Keratinocyte (primary cell): ENCODE measurements around the gene TGFBRAP1. TPM values are rescaled to one million over a fixed set of nuclear protein-coding genes. Genes with fewer than 3 reads are reported as not detected.

Experiments used
- DNase-seq: peaks from one replicate; pipeline ENCODE4 v3.0.0-alpha.2; 2011; ENCODE audit warnings: low read depth, missing footprints, low spot score
- FAIRE-seq: peaks from 2 replicates; lab custom pipeline; 2011; peaks lifted over from hg19 to GRCh38; lab: Jason Lieb, UNC
- H2AFZ ChIP-seq: 2 replicates; pipeline ENCODE4 v1.6.0; 2012; ENCODE audit warnings: low read length, control low read depth, inconsistent platforms; ENCODE audit not compliant: control insufficient read depth
- H3K27ac ChIP-seq: 2 replicates; pipeline ENCODE4 v1.5.1; 2011; ENCODE audit warnings: low read length; ENCODE audit not compliant: control insufficient read depth, insufficient read depth
- H3K27me3 ChIP-seq: 3 replicates; pipeline ENCODE4 v1.6.0; 2011; ENCODE audit warnings: low read length; ENCODE audit not compliant: control insufficient read depth, insufficient read depth; ENCODE audit errors: extremely low read depth
- H3K36me3 ChIP-seq, 2 experiments: 2 replicates in 1 of 2; 3 replicates in 1 of 2; pipeline ENCODE4 v1.5.1; 2011; ENCODE audit warnings: low read length in 2 of 2, mild to moderate bottlenecking in 1 of 2; ENCODE audit not compliant: control insufficient read depth in 2 of 2, insufficient read depth in 2 of 2; ENCODE audit errors: extremely low read depth in 1 of 2
- H3K4me1 ChIP-seq: 3 replicates; pipeline ENCODE4 v1.5.1; 2011; ENCODE audit warnings: low read length; ENCODE audit not compliant: control insufficient read depth, insufficient read depth; ENCODE audit errors: extremely low read depth
- H3K4me2 ChIP-seq: 3 replicates; pipeline ENCODE4 v1.6.0; 2011; ENCODE audit warnings: low read depth, low read length; ENCODE audit not compliant: control insufficient read depth, insufficient read depth; ENCODE audit errors: extremely low read depth
- H3K4me3 ChIP-seq, 3 experiments: fragments of 200-600 bp in 1 of 3; sonication (generic) in 1 of 3; 2 replicates in 2 of 3; 3 replicates in 1 of 3; pipeline ENCODE4 v1.5.1; 2011 to 2016; ENCODE audit warnings: low read length in 3 of 3, mild to moderate bottlenecking in 3 of 3, control low read depth in 2 of 3, inconsistent platforms in 1 of 3, low read depth in 1 of 3, mixed read lengths in 1 of 3, mixed run types in 1 of 3, moderate library complexity in 1 of 3; ENCODE audit not compliant: control insufficient read depth in 2 of 3, insufficient read depth in 2 of 3; ENCODE audit errors: extremely low read depth in 1 of 3
- H3K79me2 ChIP-seq: 2 replicates; pipeline ENCODE4 v1.6.0; 2012; ENCODE audit warnings: low read length; ENCODE audit not compliant: control insufficient read depth, insufficient read depth
- H3K9ac ChIP-seq: 3 replicates; pipeline ENCODE4 v1.6.0; 2011; ENCODE audit warnings: low read length; ENCODE audit not compliant: control insufficient read depth, insufficient read depth; ENCODE audit errors: extremely low read depth
- H3K9me1 ChIP-seq: 3 replicates; pipeline ENCODE4 v1.6.0; 2011; ENCODE audit warnings: low read length; ENCODE audit not compliant: control insufficient read depth, insufficient read depth; ENCODE audit errors: extremely low read depth
- H3K9me3 ChIP-seq: 2 replicates; pipeline ENCODE4 v1.5.1; 2012; ENCODE audit warnings: low read depth, low read length; ENCODE audit not compliant: control insufficient read depth
- H4K20me1 ChIP-seq: 3 replicates; pipeline ENCODE4 v1.6.0; 2011; ENCODE audit warnings: low read length; ENCODE audit not compliant: control insufficient read depth, insufficient read depth; ENCODE audit errors: extremely low read depth
- EZH2 ChIP-seq: IDR thresholded peaks from one replicate; pipeline ENCODE4 v1.6.1; 2012; ENCODE audit warnings: inconsistent platforms, mild to moderate bottlenecking, low read length, moderate library complexity
- dilution Hi-C: fragments of 300-500 bp; cut with MboI; formaldehyde crosslinking; loops from one replicate; pipeline ENCODE4 v1.7.0; 2020; ENCODE audit warnings: low sequenced_read_pairs; ENCODE audit not compliant: extremely low pct_ligation_motif_present
- polyA plus RNA-seq, 5 experiments: library from polyadenylated mRNA; depleted of rRNA in 3 of 5; stranded (reverse) in 3 of 5; stranded (forward) in 1 of 5; unstranded in 1 of 5; fragments of >200 nt; gene quantifications; 1 replicate in 1 of 5; 2 replicates in 3 of 5; 3 replicates in 1 of 5; pipeline versions ENCODE4 v1.2.1 to v1.2.3, GENCODE V29; 2011 to 2012; ENCODE audit warnings: missing spikeins in 2 of 5, low read depth in 1 of 5, low replicate concordance in 1 of 5
- TF ChIP-seq, protein P1 (sequence below), 3 experiments: IDR thresholded peaks in 1 of 3; conservative IDR thresholded peaks in 1 of 3; optimal IDR thresholded peaks in 1 of 3; 2 replicates in 2 of 3; 3 replicates in 1 of 3; pipeline versions ENCODE3 to v1.5.1; 2011; ENCODE audit warnings: low read length in 3 of 3, mild to moderate bottlenecking in 3 of 3, moderate library complexity in 2 of 3, control low read depth in 1 of 3, inconsistent platforms in 1 of 3; ENCODE audit not compliant: insufficient read depth in 2 of 3; ENCODE audit errors: extremely low read depth in 1 of 3

TGFBRAP1 gene
- polyA plus RNA-seq, 1 donor (not counting 4 experiments of a cell fraction or from before 2014, with no cell fraction given), result 9.3 TPM

DNA sequence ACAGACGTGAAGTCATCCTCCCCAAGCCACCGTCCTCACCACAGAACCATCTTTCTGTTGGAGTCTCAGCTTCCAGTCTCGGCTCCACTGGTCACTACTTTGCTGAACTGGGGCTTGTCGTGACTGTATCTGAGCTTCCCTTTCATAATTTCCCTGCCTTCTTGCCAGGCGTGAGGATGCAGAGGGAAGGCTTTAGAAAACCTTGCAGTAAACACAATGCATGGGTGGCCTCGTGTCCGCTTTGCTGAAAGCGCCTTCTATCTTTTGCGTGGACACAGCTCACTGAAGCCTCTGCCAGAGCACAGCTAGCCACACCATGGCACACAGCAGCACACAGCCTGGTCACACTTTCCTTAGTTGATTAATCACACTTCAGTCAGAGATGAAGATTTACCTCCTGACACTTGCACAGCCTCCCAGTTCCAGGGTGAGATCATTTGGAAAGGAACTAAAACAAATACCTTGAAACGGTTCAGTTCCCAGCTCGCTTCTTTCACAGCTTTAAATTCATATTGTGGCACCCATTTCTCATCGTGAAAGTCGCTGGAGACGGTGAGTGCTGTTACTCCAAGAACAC lies 90.8 kb downstream of the TGFBRAP1 start:
- Histone ChIP-seq H3K79me2 (no peaks in the 10 kb centered on the region), H3K36me3 (no peaks in the 10 kb centered on the region), H3K4me3 (no peak overlapping the region), H3K27ac (no peak overlapping the region), H3K4me2 (no peak overlapping the region), H4K20me1 (no peaks in the 10 kb centered on the region), H3K9ac (no peak overlapping the region), H2AFZ (no peak overlapping the region), H3K4me1 (peaks cover 8% of the 10 kb centered on the region), H3K9me3 (no peaks in the 10 kb centered on the region), H3K9me1 (no peaks in the 10 kb centered on the region), H3K27me3 (peaks cover 6% of the 10 kb centered on the region)
- no peak for FAIRE-seq
- no peak for DNase-seq
- dilution Hi-C loops, result no loop called here
- TF ChIP-seq, protein P1, sequence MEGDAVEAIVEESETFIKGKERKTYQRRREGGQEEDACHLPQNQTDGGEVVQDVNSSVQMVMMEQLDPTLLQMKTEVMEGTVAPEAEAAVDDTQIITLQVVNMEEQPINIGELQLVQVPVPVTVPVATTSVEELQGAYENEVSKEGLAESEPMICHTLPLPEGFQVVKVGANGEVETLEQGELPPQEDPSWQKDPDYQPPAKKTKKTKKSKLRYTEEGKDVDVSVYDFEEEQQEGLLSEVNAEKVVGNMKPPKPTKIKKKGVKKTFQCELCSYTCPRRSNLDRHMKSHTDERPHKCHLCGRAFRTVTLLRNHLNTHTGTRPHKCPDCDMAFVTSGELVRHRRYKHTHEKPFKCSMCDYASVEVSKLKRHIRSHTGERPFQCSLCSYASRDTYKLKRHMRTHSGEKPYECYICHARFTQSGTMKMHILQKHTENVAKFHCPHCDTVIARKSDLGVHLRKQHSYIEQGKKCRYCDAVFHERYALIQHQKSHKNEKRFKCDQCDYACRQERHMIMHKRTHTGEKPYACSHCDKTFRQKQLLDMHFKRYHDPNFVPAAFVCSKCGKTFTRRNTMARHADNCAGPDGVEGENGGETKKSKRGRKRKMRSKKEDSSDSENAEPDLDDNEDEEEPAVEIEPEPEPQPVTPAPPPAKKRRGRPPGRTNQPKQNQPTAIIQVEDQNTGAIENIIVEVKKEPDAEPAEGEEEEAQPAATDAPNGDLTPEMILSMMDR (optimal IDR thresholded peaks at IDR 0.05 in 1 of 3, IDR thresholded peaks at IDR 0.05 in 1 of 3, conservative IDR thresholded peaks at IDR 0.05 in 1 of 3; ENCODE audit: extremely low read depth in 1 of 3, insufficient read depth in 2 of 3, low read length in 3 of 3), result no peak
- no peak for TF ChIP-seq EZH2

DNA sequence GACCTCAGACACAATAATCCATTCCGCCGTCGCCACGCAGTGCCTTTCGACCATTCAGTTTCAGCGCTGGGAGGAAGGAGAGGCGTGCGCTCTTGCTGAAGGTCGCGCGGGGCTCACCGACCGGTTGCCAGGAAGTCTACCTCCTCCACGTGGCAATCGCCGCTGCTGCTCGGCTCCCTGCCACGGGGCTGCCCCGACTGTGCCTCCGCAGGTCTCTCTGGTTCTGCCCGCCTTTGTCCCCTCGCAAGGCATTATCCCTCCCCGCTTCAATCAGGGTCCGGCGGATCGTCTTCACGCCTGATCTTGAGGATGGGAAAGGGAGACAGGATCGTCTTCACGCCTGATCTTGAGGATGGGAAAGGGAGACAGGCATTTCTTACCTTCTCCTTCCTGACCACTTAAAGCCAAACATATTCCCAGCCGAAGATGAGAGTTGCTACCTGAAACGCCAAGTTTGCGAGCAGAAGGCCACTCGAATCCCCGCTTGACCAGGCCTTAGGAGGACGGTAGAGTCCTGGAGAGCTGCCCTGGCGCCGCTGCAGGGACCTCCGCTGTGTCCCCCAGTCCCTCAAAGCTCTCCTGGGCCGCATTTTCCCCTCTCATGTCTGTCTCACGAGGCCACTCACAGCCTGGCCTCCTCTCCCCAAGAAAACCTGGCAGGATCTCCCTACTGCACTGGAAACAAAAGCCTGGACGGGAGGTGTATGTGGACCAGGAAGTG lies 92.3 kb downstream of the TGFBRAP1 start:
- no peak overlapping the region for H2AFZ ChIP-seq

More for the DNA sequence above, 92.3 kb downstream of the TGFBRAP1 start:
- H3K9me1 ChIP-seq, result no peaks in the 10 kb centered on the region
- no peaks in the 10 kb centered on the region for H3K9me3 ChIP-seq
- H4K20me1 ChIP-seq, result no peaks in the 10 kb centered on the region
- peaks cover 8% of the 10 kb centered on the region for H3K4me1 ChIP-seq
- H3K79me2 ChIP-seq, result no peaks in the 10 kb centered on the region
- H3K9ac ChIP-seq, result no peak overlapping the region
- H3K27me3 ChIP-seq, result peaks cover 6% of the 10 kb centered on the region
- no peak overlapping the region for H3K27ac ChIP-seq
- TF ChIP-seq EZH2, result no peak
- TF ChIP-seq, protein P1 (optimal IDR thresholded peaks at IDR 0.05 in 1 of 3, IDR thresholded peaks at IDR 0.05 in 1 of 3, conservative IDR thresholded peaks at IDR 0.05 in 1 of 3; ENCODE audit: extremely low read depth in 1 of 3, insufficient read depth in 2 of 3, low read length in 3 of 3), result no peak
- H3K4me3 ChIP-seq, result no peak overlapping the region
- dilution Hi-C loops, result no loop called here
- FAIRE-seq (no peak), DNase-seq (no peak)
- no peak overlapping the region for H3K4me2 ChIP-seq
- H3K36me3 ChIP-seq, result no peaks in the 10 kb centered on the region
